Stimulated activated CD4-positive, alpha-beta T cell treated with anti-CD3 and anti-CD28 coated beads, Interleukin-2, amount 100 ng/mL, for 24 hours (primary cell): ENCODE measurements around the gene PIGU.

ENCODE experiments used
- DNase-seq, 2 donors: peaks; one replicate each; pipeline ENCODE4 v3.0.0-alpha.2; 2020

The PIGU gene

GRCh38 chr20:34654207-34654744 lies 22.6 kb downstream of the PIGU start:
- no peak for DNase-seq

DNA sequence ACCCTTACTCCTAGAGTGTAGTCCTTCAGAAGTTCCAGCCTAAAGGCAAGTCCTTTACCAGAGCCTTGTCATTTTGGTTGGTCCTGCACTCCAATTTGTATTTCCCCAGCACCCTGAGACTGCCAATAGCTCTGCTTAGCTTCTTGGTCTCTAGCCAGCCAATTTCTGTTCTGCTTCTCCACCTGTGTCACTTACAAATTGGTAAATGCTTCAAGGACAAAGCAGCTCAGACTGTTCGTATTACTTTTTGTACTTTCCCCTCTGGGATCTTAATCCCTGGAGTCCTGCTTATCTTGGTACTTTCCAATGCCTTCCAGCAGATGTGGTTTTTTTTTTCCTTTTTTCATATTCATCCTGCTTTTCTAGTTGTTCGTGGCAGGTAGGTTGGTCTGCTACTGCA lies 25.7 kb downstream of the PIGU start:
- DNase-seq, result no peak

- no peak for DNase-seq
Observed at GRCh38 chr20:34647737-34648136, 29.2 kb downstream of the PIGU start.

DNA sequence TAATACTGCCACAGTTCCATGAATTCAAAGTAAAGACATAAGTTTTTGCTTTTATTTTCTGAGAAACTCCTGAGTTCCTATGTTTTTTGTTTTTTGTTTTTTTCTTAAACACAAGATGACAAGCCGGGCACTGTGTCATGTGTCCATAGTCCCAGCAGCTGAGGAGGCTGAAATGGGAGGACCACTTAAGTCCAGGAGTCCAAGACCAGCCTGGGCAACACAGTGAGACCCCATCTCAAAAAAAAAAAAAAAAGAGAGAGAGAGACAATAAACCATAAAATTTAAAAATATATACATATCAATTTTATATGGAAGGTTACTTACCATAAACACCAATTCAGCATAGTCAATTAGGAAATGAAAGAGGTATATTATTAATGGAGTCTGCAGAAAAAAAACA lies 31.9 kb downstream of the PIGU start:
- no peak for DNase-seq

GRCh38 chr20:34644345-34644744 lies 32.5 kb downstream of the PIGU start:
- no peak for DNase-seq

GRCh38 chr20:34643928-34644327 lies 33.0 kb downstream of the PIGU start:
- DNase-seq, result no peak

- DNase-seq, result no peak
Observed at GRCh38 chr20:34642009-34642408, 34.9 kb downstream of the PIGU start.

DNA sequence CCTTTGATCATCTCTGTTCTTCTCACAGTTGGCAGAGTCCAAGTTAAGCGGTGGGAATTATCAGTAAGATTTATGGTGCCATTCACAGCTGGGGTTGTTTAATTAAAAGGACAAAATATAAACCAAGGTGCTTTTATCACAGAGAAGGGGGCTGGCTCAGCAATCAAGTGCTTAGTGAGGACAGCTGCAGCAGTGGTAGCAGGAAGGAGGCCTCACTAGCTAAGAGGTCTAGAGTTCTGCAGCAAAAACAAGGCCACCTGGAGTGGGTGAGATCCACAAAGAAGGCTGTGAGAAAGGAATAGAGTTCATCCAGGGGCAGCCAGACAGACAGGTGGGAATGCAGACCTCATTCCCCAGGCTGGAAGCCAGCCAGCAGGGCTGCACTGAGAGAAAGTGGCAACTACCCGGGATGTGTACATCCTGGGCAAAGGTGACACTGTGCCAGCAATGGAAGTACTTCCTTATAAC lies 37.1 kb downstream of the PIGU start:
- no peak for DNase-seq

DNA sequence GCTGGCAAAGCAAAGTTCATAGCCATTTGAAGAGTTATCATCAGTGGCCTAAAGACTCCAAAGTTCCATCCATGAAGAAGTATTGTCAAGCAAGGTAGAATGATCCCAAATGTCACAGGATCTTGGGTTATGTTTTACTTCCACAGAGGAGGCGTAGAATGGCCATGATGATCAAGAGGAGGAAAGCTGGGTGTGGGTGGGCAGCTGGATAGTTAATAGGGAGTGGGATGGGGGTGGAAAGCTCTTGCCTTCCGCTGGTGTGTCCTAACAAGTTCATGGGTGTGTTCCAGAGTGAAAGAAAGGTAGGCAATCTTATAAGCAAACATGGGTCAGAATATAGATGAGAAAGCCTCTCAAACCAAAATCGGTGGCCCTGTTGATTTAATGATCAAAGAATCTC lies 38.4 kb downstream of the PIGU start:
- DNase-seq, result no peak

DNA sequence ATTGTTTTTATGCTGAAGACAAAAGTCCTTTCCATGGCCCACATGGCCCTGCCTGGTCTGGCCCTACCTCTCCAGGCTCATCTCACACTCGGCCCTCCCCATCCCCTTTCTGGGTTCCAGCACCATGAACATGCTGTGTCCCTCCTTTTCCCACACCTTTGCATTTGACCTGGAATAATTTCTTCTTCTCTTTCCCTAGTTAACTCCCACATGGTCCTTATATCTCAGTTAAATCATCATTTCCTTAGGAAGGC lies 38.9 kb downstream of the PIGU start:
- DNase-seq, result no peak

DNA sequence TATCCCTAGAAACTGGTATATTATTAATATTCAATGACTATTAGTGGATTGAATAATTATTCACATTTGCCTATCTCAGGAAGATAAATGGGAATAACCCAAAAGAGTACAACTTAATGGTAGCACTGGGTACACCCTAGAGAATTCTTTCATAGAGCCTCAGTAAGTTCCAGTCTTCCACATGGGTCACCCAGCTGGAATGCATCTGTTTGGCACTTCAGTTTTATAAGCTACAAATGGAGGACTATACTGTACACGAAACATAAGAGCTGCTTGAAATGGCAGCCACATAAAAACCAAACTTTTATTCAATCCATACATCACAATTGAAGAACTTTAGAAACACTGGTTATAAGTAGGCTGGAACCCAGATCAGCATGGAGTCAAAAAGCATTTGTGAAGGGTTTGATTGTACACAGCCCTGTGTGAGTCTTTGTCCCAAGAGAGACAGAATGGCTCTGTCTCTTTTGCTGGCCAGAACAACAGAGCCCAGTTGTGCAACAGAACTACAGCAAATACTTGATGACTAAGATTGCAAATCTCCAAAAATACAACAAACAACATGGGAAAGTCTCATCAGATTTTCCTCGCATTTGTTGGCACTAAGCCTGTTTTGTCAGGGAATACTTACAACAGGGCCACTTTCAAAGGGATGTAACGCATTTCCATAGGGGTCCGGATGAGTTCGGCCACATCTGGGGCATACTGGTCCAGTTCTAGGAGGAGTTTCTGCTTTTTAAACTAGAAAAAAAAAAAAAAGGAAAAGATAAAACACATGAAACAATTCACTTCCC lies 39.5 kb downstream of the PIGU start:
- no peak for DNase-seq

DNA sequence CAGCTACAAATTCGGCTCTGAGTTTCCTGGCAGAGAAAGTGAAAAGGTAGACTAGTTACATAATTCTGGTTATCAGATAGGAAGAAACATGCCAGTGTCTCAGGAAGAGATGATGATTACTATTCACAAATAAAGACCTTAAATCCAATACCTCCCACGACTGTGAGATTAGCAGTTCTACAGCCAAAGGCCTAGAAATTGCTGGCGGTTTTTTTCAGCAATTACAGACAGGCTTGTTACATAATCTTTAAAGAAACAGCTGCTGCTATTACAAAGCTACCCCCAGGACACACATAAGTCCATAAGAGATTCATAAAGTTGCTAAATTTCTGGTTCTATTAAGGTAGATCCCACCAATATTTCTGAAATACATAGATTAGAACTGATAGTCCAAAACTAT lies 40.2 kb downstream of the PIGU start:
- no peak for DNase-seq

DNA sequence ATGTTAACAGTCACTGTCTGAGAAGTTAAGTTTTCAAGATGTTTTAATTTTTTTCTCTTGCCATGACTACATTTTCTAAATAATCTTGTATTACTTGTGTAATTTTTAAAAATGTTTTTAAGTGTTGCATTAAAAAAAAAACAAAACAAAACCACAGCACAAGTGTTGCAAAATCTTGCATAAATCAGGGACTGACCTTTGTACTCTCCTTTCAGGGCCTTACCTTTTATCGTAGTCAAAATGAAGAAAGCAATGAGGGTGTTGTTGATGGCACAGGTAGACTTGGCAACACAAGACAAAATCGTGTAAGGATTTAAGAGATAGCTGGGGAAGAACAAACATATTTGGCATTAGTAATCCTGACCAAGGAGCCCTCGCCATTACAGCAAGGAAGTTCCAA lies 42.5 kb downstream of the PIGU start:
- DNase-seq, result no peak

- no peak for DNase-seq
Observed at GRCh38 chr20:34632870-34633452, 43.9 kb downstream of the PIGU start.

- DNase-seq, result no peak
Observed at GRCh38 chr20:34629904-34630303, 47.0 kb downstream of the PIGU start.

DNA sequence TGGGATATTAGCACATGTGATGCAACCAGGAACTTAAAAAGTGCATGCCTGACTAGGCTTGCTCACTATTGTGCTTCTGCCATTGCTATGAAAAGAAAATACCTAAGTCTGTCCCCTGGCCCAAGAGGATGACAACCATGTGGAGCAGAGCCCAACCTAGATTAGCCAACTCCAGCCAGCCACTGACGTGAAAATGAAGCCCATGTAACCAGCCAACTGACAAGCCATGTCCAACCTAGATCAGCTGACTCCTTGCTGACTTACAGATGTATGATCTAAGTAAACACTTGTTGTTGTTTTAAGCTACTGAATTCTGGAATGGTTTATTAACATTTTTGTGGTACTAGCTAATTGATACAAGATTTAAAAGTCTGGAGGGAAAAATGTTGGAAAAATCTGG lies 47.5 kb downstream of the PIGU start:
- no peak for DNase-seq

DNA sequence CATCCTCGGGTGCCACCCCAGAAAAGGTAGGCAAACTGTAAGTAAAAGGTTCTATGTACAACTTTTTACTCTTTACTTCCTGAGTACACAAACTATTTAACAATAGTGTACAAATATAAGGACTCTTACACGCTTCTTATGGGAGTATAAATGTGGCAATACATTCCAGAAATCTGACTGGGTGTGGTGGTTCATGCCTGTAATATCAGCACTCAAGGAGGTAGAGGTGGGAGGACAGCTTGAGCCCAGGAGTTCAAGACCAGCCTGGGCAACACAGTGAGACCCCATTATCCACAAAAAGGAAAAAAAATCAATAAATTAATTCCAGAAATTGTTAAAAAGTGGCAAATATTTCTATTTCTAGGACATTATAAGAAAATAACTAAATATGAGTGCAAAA lies 48.9 kb downstream of the PIGU start:
- DNase-seq, result no peak

GRCh38 chr20:34627458-34627857 lies 49.4 kb downstream of the PIGU start:
- DNase-seq, result no peak

DNA sequence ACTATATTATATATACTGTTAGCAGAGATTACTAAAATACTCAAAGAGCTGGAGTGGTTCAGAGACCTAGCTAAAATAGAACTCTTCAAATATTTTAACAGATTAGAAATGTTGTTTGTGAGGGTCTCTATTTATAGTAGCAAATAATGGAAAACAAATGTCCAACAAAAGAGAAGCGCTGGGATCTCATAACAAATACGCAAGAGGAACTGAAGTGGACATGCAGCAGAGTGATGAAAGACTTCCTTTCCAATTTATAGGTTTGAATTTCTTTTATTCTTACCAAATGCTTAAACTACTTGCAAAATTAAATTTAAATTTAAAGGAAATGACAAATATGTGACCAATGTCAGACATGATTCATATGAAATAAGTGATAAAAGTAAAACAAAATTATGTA lies 49.9 kb downstream of the PIGU start:
- no peak for DNase-seq

- no peak for DNase-seq
Observed at GRCh38 chr20:34624629-34625028, 52.3 kb downstream of the PIGU start.

- DNase-seq, result no peak
Observed at GRCh38 chr20:34622821-34623451, 54.0 kb downstream of the PIGU start.

GRCh38 chr20:34621383-34622367 lies 55.2 kb downstream of the PIGU start:
- no peak for DNase-seq

DNA sequence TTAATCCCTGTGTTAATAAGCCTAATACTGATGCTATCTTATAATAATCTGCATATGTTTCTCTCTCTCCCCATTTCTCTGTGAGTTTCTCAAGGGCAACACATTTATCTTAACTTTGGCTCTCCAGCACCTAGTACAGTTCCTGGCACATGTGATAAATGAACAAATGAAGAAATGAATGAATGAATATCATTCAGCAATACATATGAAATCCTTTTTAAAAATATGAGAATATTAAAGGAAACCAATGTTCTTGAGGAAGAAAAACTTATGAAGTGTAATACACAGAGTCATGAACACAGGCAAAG lies 55.9 kb downstream of the PIGU start:
- DNase-seq, result no peak
